K562 (cell line): Measurements from ENCODE around the gene CBL. TPM values are rescaled to one million over a fixed set of nuclear protein-coding genes. Genes with fewer than 3 reads are reported as not detected.

ENCODE experiments used
- ATAC-seq: fragments of 200-7000 bp; cut with Tn5 transposase; 3 replicates; pipeline ENCODE4 v1.9.1; 2020; ENCODE audit warnings: moderate library complexity
- BruUV-seq: library from RNA; stranded (reverse); fragments of 400-500 nt; replicated peaks from 2 replicates; lab custom pipeline; 2021; lab: Mats Ljungman, UMichigan
- CTCF ChIA-PET: fragments of 300-600 bp; formaldehyde crosslinking; extraction: SDS; loops from one replicate; lab custom pipeline; 2021; ENCODE audit warnings: low intra/inter-chr PET ratio; lab: Yijun Ruan, JAX
- POLR2A ChIA-PET: fragments of 300-600, 350-650 bp; sonication (Branson Sonifier 250); formaldehyde crosslinking; extraction: SDS; loops from one replicate; lab custom pipeline; 2021; ENCODE audit warnings: antibody characterized with exemption, inconsistent platforms; lab: Yijun Ruan, JAX
- DNase-seq, 4 experiments: peaks; one replicate each; pipeline versions ENCODE4 v3.0.0 to v3.0.0-alpha.2; 2011 to 2018; ENCODE audit warnings: low spot score in 3 of 4, mixed read lengths in 3 of 4; ENCODE audit errors: extremely low read depth in 1 of 4
- FAIRE-seq: peaks from 2 replicates; lab custom pipeline; 2011; peaks lifted over from hg19 to GRCh38; lab: Jason Lieb, UNC
- H2AFZ ChIP-seq: 2 replicates; pipeline ENCODE4 v1.6.0; 2011; ENCODE audit warnings: low read depth, low read length, control low read depth, inconsistent platforms
- H3K27ac ChIP-seq: fragments of 200-600 bp; 3 replicates; pipeline ENCODE4 v1.8.0; 2011; ENCODE audit warnings: low read depth, mild to moderate bottlenecking, control low read depth, inconsistent platforms, low read length, moderate library complexity, mixed read lengths; ENCODE audit errors: extremely low read depth
- H3K27me3 ChIP-seq, 2 experiments: fragments of 300-600 bp in 1 of 2; 2 replicates in 1 of 2; 3 replicates in 1 of 2; pipeline versions ENCODE4 v1.6.0 to v1.8.0; 2011; ENCODE audit warnings: inconsistent platforms in 2 of 2, low read length in 2 of 2, mild to moderate bottlenecking in 1 of 2, mixed read lengths in 1 of 2, moderate library complexity in 1 of 2; ENCODE audit not compliant: control insufficient read depth in 2 of 2, insufficient read depth in 2 of 2
- H3K36me3 ChIP-seq: fragments of 300-600 bp; 3 replicates; pipeline ENCODE4 v1.8.0; 2011; ENCODE audit warnings: mild to moderate bottlenecking, low read length, inconsistent platforms; ENCODE audit not compliant: control insufficient read depth, insufficient read depth
- H3K4me1 ChIP-seq, 2 experiments: fragments of 200-600 bp in 1 of 2; replicated peaks in 1 of 2; 2 replicates in 1 of 2; 3 replicates in 1 of 2; pipeline versions ENCODE4 v1.5.1 to v1.8.0; 2011; ENCODE audit warnings: inconsistent platforms in 2 of 2, low read length in 2 of 2, mild to moderate bottlenecking in 1 of 2, mixed read lengths in 1 of 2, moderate library complexity in 1 of 2; ENCODE audit not compliant: control insufficient read depth in 2 of 2, insufficient read depth in 2 of 2
- H3K4me2 ChIP-seq: 2 replicates; pipeline ENCODE4 v1.6.1; 2011; ENCODE audit warnings: low read length, control low read depth, inconsistent platforms, mixed read lengths; ENCODE audit not compliant: insufficient read depth
- H3K4me3 ChIP-seq: fragments of 200-600 bp; sonication (generic), shearing (Covaris generic); 2 replicates; pipeline ENCODE4 v1.5.1; 2016; ENCODE audit warnings: control low read depth, inconsistent platforms
- H3K79me2 ChIP-seq: fragments of 200-600 bp; 3 replicates; pipeline ENCODE4 v1.8.0; 2011; ENCODE audit warnings: low read length, inconsistent platforms; ENCODE audit not compliant: control insufficient read depth, insufficient read depth
- H3K9ac ChIP-seq, 2 experiments: 2 replicates each; pipeline versions ENCODE4 v1.6.0 to v1.6.1; 2011; ENCODE audit warnings: low read depth in 2 of 2, low read length in 2 of 2, control low read depth in 1 of 2, inconsistent platforms in 1 of 2, mild to moderate bottlenecking in 1 of 2, mixed read lengths in 1 of 2; ENCODE audit not compliant: insufficient read depth in 1 of 2
- H3K9me1 ChIP-seq: one replicate; pipeline ENCODE4 v1.6.0; 2011; ENCODE audit warnings: inconsistent platforms, mild to moderate bottlenecking, low read length, moderate library complexity; ENCODE audit not compliant: control insufficient read depth, insufficient read depth
- H3K9me3 ChIP-seq: replicated peaks from 2 replicates; pipeline ENCODE4 v1.5.1; 2011; ENCODE audit warnings: low read depth, low read length, inconsistent platforms; ENCODE audit not compliant: control insufficient read depth, insufficient read depth
- H4K20me1 ChIP-seq: replicated peaks from 2 replicates; pipeline ENCODE4 v1.6.1; 2011; ENCODE audit warnings: low read length, inconsistent platforms, mixed read lengths; ENCODE audit not compliant: control insufficient read depth, insufficient read depth
- FOSL1 ChIP-seq: fragments of 200-800 bp; sonication (Bioruptor generic); conservative IDR thresholded peaks from 2 replicates; pipeline ENCODE4 v1.6.1; 2016; ENCODE audit warnings: missing genetic modification characterization, missing compliant biosample characterization
- JUN ChIP-seq, 2 experiments: sonication (generic) in 1 of 2; formaldehyde crosslinking in 1 of 2; IDR thresholded peaks; 2 replicates each; pipeline versions ENCODE4 v1.6.1 to v1.8.0; 2012 to 2022; ENCODE audit warnings: borderline replicate concordance in 2 of 2, mild to moderate bottlenecking in 2 of 2, improper control_type of control experiment in 1 of 2, low read depth in 1 of 2, low read length in 1 of 2, missing genetic modification reagents in 1 of 2
- JUND ChIP-seq, 2 experiments: IDR thresholded peaks; 2 replicates in 1 of 2; 3 replicates in 1 of 2; pipeline ENCODE4 v1.6.1; 2011; ENCODE audit warnings: borderline replicate concordance in 2 of 2, low read depth in 2 of 2, low read length in 2 of 2, improper control_type of control experiment in 1 of 2, missing biosample characterization in 1 of 2, missing genetic modification characterization in 1 of 2, missing genetic modification reagents in 1 of 2
- KAT2B ChIP-seq: IDR thresholded peaks from one replicate; pipeline ENCODE4 v1.6.1; 2012; ENCODE audit warnings: low read depth, mild to moderate bottlenecking, control low read depth, inconsistent platforms, low read length, moderate library complexity
- MAFF ChIP-seq: IDR thresholded peaks from 2 replicates; pipeline ENCODE4 v1.6.1; 2012; ENCODE audit warnings: low read length, improper control_type of control experiment
- RBFOX2 ChIP-seq: fragments of 200-400 bp; formaldehyde crosslinking; IDR thresholded peaks from 2 replicates; pipeline ENCODE4 v1.6.1; 2017; ENCODE audit warnings: low read depth, mild to moderate bottlenecking, low read length, moderate library complexity
- THRAP3 ChIP-seq: fragments of 450-650 bp; IDR thresholded peaks from 2 replicates; pipeline ENCODE4 v1.6.1; 2016; ENCODE audit warnings: mild to moderate bottlenecking, inconsistent platforms, borderline replicate concordance
- VEZF1 ChIP-seq: fragments of 200-800 bp; sonication (Bioruptor generic); IDR thresholded peaks from 2 replicates; pipeline ENCODE4 v1.6.1; 2017; ENCODE audit warnings: missing genetic modification characterization, missing compliant biosample characterization
- ZNF134 ChIP-seq: fragments of 250-450 bp; sonication (Bioruptor Pico); conservative IDR thresholded peaks from 2 replicates; pipeline ENCODE4 v1.4.0; 2020
- ZNF277 ChIP-seq: fragments of 250-450 bp; sonication (Bioruptor Pico); IDR thresholded peaks from 2 replicates; pipeline ENCODE4 v1.8.0; 2022; ENCODE audit warnings: inconsistent platforms, mild to moderate bottlenecking, moderate library complexity, borderline replicate concordance
- ZNF668 ChIP-seq: fragments of 250-450 bp; sonication (Bioruptor Pico); IDR thresholded peaks from 2 replicates; pipeline ENCODE4 v1.8.0; 2022; ENCODE audit warnings: mild to moderate bottlenecking, inconsistent platforms
- WGBS: fragments of 100-300 bp; shearing (Covaris generic); methylation state at CpG from one replicate; pipeline ENCODE4 v1.1.6; 2016; ENCODE audit warnings: low coverage, mixed read lengths; ENCODE audit not compliant: insufficient coverage; ENCODE audit errors: missing lambda C conversion rate; 5-methylcytosine and 5-hydroxymethylcytosine counted together
- in situ Hi-C: fragments of 300-500 bp; cut with MboI; formaldehyde crosslinking; loops from 4 replicates; pipeline ENCODE4 v1.15.0; 2018; ENCODE audit warnings: inconsistent platforms, mixed read lengths
- intact Hi-C: fragments of 100-400 bp; cut with micrococcal nuclease; formaldehyde crosslinking; loops from 2 replicates; pipeline ENCODE4 v1.14.2; 2022
- polyA plus RNA-seq, 8 experiments: library from polyadenylated mRNA; depleted of rRNA in 4 of 8; stranded (reverse) in 5 of 8; unstranded in 3 of 8; fragments of >200 nt; fragmentation: Nextera tagmentation in 2 of 8; fragmentation: Illumina TruSeq in 1 of 8; extraction: Ambion mirVana in 2 of 8; extraction: Trizol in 1 of 8; gene quantifications; 2 replicates each; pipeline versions ENCODE4 v1.2.1 to v1.2.3, GENCODE V29; 2011 to 2014; ENCODE audit warnings: inconsistent platforms in 1 of 8, missing spikeins in 1 of 8
- total RNA-seq, 7 experiments: library from RNA; depleted of rRNA in 6 of 7; stranded (reverse); fragments of >200 nt in 6 of 7; fragmentation: Illumina TruSeq in 2 of 7; extraction: Trizol in 2 of 7; gene quantifications; 2 replicates each; pipeline versions ENCODE4 v1.2.1 to v1.2.3, GENCODE V29; 2011 to 2021; ENCODE audit warnings: low replicate concordance in 1 of 7

The CBL gene
- total and polyA plus RNA-seq, 9 of the 15 experiments (the other 6 are each of a cell fraction or from before 2014, with no cell fraction given), result 3.2 to 24.9 (median 9.9) TPM

GRCh38 chr11:119173453-119173852, 32.7 kb upstream of the CBL start:
- no TSS peak for BruUV-seq
- intact Hi-C loops, result no loop called here
- Histone ChIP-seq H3K9me1 (no peaks in the 10 kb centered on the region), H3K9me3 (no peaks in the 10 kb centered on the region), H3K79me2 (no peaks in the 10 kb centered on the region), H3K4me2 (no peak overlapping the region), H3K4me3 (no peak overlapping the region), H4K20me1 (no peaks in the 10 kb centered on the region), H3K9ac (peak overlapping the region in 1 of 2 experiments; percentile 42; a peak in 1 of 4 replicates), H3K27me3 (no peaks in the 10 kb centered on the region), H3K4me1 (peaks cover 31 to 46% of the 10 kb centered on the region in 2 experiments), H3K27ac (no peak overlapping the region), H3K36me3 (no peaks in the 10 kb centered on the region), H2AFZ (no peak overlapping the region)
- FAIRE-seq (no peak), ATAC-seq (no peak), DNase-seq (no peak)
- ChIA-PET POLR2A (interaction anchor here (0.6 to 0.9 kb wide), 5 partner anchors 20 to 378 kb away, joined by 3 to 5 read pairs (median 4); no protein-coding TSS in a partner anchor), CTCF (no interaction called here)
- 70% methylated on average over 18 of the region's 21 CpGs for WGBS
- TF ChIP-seq RBFOX2 (peak; percentile 22; the same call in 1 of the 2 replicates), KAT2B (no peak), ZNF668 (CRISPR knock-in tag) (no peak)
- in situ Hi-C loops, result no loop called here

GRCh38 chr11:119175493-119176077, 30.6 kb upstream of the CBL start:
- peak; percentile 52 for ATAC-seq
- Histone ChIP-seq H3K4me2 (no peak overlapping the region), H2AFZ (peak overlapping the region; percentile 67)
- peak; percentile 57 for TF ChIP-seq JUN (IDR thresholded peaks at IDR 0.05; ENCODE audit: borderline replicate concordance, low read depth, low read length)
- no peak for TF ChIP-seq JUN (CRISPR knock-in tag; IDR thresholded peaks at IDR 0.05; ENCODE audit: borderline replicate concordance)
- TF ChIP-seq MAFF, result peak; percentile 30; the same call in 1 of the 2 replicates
- peak; percentile 85 for TF ChIP-seq FOSL1
- TF ChIP-seq VEZF1 (CRISPR knock-in tag), result no peak
- peak; percentile 87; the same call in 1 of the 2 replicates for TF ChIP-seq JUND (IDR thresholded peaks at IDR 0.05; ENCODE audit: borderline replicate concordance, low read depth, low read length)
- TF ChIP-seq JUND (tag; IDR thresholded peaks at IDR 0.05; ENCODE audit: borderline replicate concordance, low read depth, low read length), result peak; percentile 95
- TF ChIP-seq ZNF277, result no peak
- TF ChIP-seq THRAP3, result no peak
- no peak for TF ChIP-seq ZNF134 (CRISPR knock-in tag)

More at GRCh38 chr11:119175493-119176077, 30.6 kb upstream of the CBL start:
- in situ Hi-C loops, result no loop called here
- POLR2A ChIA-PET, result interaction anchor here (1.0 to 1.6 kb wide), 3 partner anchors 9 to 11 kb away, joined by 3 to 6 read pairs (median 5); partner anchors contain the start of gene NHERF4
- CTCF ChIA-PET, result no interaction called here
- Histone ChIP-seq H3K9me3 (no peaks in the 10 kb centered on the region), H3K4me1 (peaks cover 28 to 37% of the 10 kb centered on the region in 2 experiments), H3K79me2 (no peaks in the 10 kb centered on the region), H3K9ac (peak overlapping the region in 1 of 2 experiments; percentile 73; a peak in 1 of 4 replicates), H3K36me3 (no peaks in the 10 kb centered on the region), H3K4me3 (no peak overlapping the region), H4K20me1 (no peaks in the 10 kb centered on the region), H3K9me1 (no peaks in the 10 kb centered on the region), H3K27ac (peak overlapping the region; percentile 53; the same call in 2 of the 3 replicates), H3K27me3 (no peaks in the 10 kb centered on the region)
- intact Hi-C loops, result no loop called here
- peak; percentile 77 for FAIRE-seq
- peak; percentile 44 to 54 (median 48) for DNase-seq
- BruUV-seq, result no TSS peak
- 35% methylated on average over 6 of the region's 6 CpGs for WGBS
